Right lung (tissue), 10 donors: ENCODE results near the gene ZNF566. TPM values are rescaled to one million over a fixed set of nuclear protein-coding genes. Genes with fewer than 3 reads are reported as not detected.
A peak's percentile ranks its signal among the peaks of the same experiment; 100 is the strongest.
"Not testable (repeated sequence)": the region's sequence is repeated elsewhere in the genome, so short reads cannot be mapped to it uniquely, and the experiment has no call there.

ENCODE experiments used
- DNase-seq, 2 donors: peaks; one replicate each; pipeline ENCODE4 v3.0.0-alpha.2; 2013
- long read RNA-seq, 8 donors: transcript quantifications; one replicate each; lab custom pipeline, GENCODE V29; 2026
- polyA plus RNA-seq, 5 donors: library from polyadenylated mRNA; unstranded; fragments of 120-200 nt; gene quantifications; one replicate each; pipeline versions ENCODE4 v1.2.1 to v1.2.3, GENCODE V29; 2013; ENCODE audit warnings: inconsistent platforms in 1 of 5, low replicate concordance in 1 of 5; ENCODE audit not compliant: insufficient read length in 5 of 5, insufficient read depth in 1 of 5

The ZNF566 gene
- polyA plus RNA-seq, result 10 to 100 TPM; 12.6 to 20.1 (median 16.8) TPM
- long read RNA-seq, donor 1, partial matches to known transcripts, result 0 of 4 reads
- long read RNA-seq, donor 1, other reads (novel, unspliced or antisense), result 0 of 4 reads
- long read RNA-seq, donor 2, partial matches to known transcripts, result 0 of 5 reads
- long read RNA-seq, donor 2, other reads (novel, unspliced or antisense), result 0 of 5 reads
- long read RNA-seq, donor 3, partial matches to known transcripts, result 0 of 3 reads
- long read RNA-seq, donor 3, other reads (novel, unspliced or antisense), result 0 of 3 reads
- long read RNA-seq, donor 4, partial matches to known transcripts, result 0 of 4 reads
- long read RNA-seq, donor 4, other reads (novel, unspliced or antisense), result 0 of 4 reads
- long read RNA-seq, donor 5, partial matches to known transcripts, result 0 of 1 reads
- long read RNA-seq, donor 5, other reads (novel, unspliced or antisense), result 0 of 1 reads
- long read RNA-seq, donor 6, partial matches to known transcripts, result 0 of 5 reads
- long read RNA-seq, donor 6, other reads (novel, unspliced or antisense), result 0 of 5 reads
- long read RNA-seq, donor 7, partial matches to known transcripts, result 0 of 1 reads
- long read RNA-seq, donor 7, other reads (novel, unspliced or antisense), result 0 of 1 reads
- long read RNA-seq, donor 8, full-length matches to known transcripts, result 1 of 1 reads
- long read RNA-seq, donor 8, partial matches to known transcripts, result 0 of 1 reads
- long read RNA-seq, donor 8, other reads (novel, unspliced or antisense), result 0 of 1 reads

DNA sequence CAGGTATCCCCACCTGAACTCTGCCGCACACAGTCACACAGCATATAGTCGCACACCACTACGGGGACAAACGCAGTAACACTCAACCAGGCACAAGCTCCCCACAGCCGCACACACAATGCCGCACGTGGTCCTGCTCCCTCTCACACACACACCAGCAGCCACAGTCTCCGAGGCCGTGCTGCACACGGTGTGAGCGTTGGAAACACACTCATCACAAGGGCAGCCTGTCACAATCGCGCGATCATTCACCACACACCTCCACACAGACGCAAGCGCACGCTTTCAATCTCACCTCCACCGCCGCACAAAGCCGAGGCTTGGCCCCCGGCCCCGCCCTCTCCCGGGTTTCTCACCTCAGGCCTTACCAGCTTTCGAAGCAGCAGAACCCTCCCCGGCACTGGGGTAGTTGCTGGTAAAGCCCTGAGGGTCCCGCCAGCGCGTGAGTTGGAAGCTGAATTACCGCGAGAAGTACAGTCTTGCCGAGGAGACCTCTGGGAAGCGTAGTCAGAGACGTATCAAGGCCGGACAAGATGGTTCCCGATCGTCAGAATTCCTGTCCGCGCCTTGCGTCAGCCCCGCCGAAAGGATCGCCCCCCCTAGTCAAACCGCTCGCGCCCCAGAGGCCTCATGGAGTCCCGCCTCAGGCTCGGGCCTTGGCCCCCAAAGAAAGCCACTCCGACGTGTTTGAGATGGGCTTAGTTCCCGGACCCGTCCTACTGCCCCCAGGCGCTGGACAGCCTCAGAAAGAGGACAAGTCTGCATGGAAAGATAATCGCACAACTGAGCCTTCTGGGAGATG is at the start of gene ZNF566:
ZNF566 (minus strand) TSS at position 444 of the 802 bp plus-strand sequence. CDS start 13,004 bp downstream, outside the sequence.
- DNase-seq, result peak; percentile 94 to 96

- DNase-seq, result no peak
Measured at GRCh38 chr19:36528921-36529518, 39.7 kb upstream of the ZNF566 start.

DNA sequence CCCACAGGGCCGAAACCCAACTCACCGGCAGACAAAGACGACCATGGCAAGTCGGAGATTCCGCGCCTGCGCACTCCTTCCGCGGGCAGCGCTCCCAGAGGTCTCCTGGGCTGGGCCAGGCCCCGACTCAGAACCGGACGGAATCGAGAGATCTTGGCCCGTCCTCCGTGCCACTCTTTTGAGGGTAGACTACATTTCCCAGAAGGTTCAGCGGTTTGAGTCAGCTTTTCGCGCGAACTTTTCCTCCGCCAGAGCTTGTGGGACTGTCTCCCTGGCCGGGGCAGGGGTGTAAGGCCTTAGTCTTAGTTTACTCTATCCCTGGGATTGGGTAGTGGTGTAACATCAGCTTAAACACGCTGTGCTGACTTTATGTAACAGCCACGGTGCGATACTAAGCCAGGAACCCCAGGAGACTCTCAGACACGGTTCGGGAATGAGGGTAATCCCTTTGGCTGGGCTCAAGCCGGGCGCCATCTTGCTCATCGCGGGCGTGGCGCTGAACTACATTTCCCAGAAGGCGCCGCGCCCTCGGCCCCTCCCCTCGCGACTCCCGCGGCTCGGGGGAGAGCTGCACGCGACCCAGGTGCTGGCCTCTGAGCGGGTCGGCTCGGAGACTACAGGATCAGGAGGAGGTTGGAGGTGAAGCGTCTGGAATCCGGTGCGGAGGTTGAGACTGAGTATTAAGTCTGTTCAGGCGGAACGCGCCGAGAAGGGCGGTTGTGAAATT is 39.0 kb upstream of the ZNF566 start, which contains the start of gene ZNF260:
ZNF260 (minus strand) TSS at position 78 of the 727 bp plus-strand sequence. CDS start 13,033 bp downstream, outside the sequence.
- peak; percentile 97 to 98 for DNase-seq

DNA sequence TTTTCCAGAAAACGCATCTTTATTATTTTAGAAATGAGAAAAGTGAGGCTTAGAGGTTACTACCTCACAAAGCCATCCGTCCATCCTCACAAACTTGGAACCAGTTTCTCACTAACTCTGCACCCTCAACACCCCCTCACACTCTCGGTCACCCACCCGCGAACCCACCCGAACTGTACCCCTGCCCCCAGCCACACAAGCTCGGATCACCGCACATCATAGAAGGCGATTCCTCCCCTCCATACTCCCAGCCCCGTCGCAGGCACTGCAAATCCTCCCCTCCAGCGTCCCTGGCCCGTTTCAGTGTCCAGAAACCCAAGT is 38.5 kb upstream of the ZNF566 start:
- DNase-seq, result no peak

- no peak for DNase-seq
Measured at GRCh38 chr19:36527341-36527740, 38.0 kb upstream of the ZNF566 start.

- no peak for DNase-seq
Measured at GRCh38 chr19:36526581-36526980, 37.2 kb upstream of the ZNF566 start.

DNA sequence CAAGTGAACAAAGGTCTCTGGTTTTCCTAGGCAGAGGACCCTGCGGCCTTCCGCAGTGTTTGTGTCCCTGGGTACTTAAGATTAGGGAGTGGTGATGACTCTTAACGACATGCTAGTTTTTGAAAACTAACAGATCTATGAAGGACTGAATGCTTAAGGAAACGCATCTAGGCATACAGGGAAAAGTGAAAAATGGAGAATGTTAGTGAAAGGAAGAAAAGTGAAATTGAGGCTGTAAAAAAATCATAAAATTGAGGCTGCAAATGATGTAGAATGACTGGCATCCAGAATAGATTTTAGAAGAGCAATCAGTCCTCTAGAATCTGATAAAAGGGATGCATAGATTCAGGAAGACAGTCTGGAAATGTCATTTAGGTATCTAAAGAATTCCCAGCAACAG is 35.3 kb upstream of the ZNF566 start:
- DNase-seq, result no peak

GRCh38 chr19:36514012-36514612 is 24.8 kb upstream of the ZNF566 start:
- no peak for DNase-seq

DNA sequence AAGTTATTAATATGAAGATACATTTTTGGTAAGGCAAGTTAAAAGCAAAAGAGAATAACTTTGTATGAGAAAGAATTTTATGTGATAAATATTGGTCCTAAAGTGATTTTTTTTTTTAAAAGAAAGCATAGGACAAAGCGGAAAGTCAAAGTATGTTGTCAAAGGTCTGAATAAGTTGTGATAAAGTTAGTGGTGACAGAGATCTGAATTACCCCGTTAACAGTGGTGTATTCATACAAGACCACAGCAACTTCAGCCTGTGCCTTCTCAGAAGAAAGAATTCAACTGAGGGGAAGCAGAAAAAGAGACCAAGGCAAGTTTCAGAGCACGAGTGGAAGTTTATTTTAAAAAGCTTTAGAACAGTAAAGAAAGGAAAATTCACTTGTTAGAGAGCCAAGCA is 19.0 kb upstream of the ZNF566 start:
- no peak for DNase-seq

DNA sequence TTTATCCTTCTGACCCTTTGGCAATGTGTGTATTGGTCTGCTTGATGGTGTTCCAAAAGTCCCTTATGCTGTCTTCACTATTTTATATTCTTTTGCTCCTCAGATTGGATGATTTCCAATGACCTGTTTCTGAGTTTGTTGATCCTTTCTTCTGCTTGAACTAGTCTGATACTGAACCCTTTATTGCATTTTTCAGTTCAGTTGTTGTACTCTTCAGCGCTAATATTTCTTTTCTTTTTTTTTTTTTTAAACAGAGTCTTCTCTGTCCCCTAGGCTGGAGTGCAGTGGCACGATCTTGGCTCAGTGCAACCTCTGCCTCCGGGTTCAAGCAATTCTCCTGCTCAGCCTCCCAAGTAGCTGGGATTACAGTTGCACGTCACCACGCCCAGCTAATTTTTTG is 12.6 kb upstream of the ZNF566 start:
- no peak for DNase-seq

- DNase-seq, result no peak
Measured at GRCh38 chr19:36497001-36497400, 7.6 kb upstream of the ZNF566 start.

- not testable (repeated sequence) for DNase-seq
Measured at GRCh38 chr19:36492689-36493453, 3.5 kb upstream of the ZNF566 start.

- not testable (repeated sequence) for DNase-seq
Measured at GRCh38 chr19:36490846-36491245, 1.5 kb upstream of the ZNF566 start.

- DNase-seq, result no peak
Measured at GRCh38 chr19:36489920-36490415, 607 bp upstream of the ZNF566 start.

GRCh38 chr19:36488846-36489117 is 579 bp downstream of the ZNF566 start:
- peak in 1 of 2 donors; percentile 11 for DNase-seq

- DNase-seq, result no peak
Measured at GRCh38 chr19:36488118-36488845, 1.1 kb downstream of the ZNF566 start.

DNA sequence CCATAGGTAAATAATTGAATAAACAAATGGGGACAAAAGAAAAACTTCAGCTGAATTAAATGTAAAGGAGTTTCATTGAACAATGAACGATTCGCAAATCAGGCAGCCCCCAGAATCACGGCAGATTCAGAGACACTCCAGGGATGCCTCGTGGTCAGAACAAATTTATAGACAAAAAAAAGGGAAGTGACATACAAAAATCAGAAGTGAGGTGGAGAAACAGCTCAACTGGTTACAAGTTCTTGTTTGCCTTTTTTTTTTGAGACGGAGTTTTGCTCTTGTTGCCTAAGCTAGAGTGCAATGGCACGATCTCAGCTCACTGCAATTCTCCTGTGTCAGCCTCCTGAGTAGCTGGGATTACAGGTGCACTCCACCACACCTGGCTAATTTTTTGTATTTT is 5.7 kb downstream of the ZNF566 start:
- DNase-seq, result no peak

GRCh38 chr19:36482876-36483275 is 6.5 kb downstream of the ZNF566 start:
- no peak for DNase-seq

GRCh38 chr19:36460046-36460445 is 29.3 kb downstream of the ZNF566 start:
- DNase-seq, result no peak
